Activated CD4-positive, alpha-beta memory T cell treated with anti-CD3 and anti-CD28 coated beads for 36 hours (primary cell): ENCODE results near the gene RNF213. TPM values are rescaled to one million over a fixed set of nuclear protein-coding genes. Genes with fewer than 3 reads are reported as not detected.
A peak's percentile ranks its signal among the peaks of the same experiment; 100 is the strongest.

ENCODE experiments used
- CTCF ChIA-PET: fragments of 350-600 bp; sonication (Branson Sonifier 250); formaldehyde crosslinking; loops from one replicate; lab custom pipeline; 2021; ENCODE audit warnings: antibody characterized with exemption, inconsistent platforms; lab: Charles Lee
- POLR2A ChIA-PET: fragments of 350-600 bp; sonication (Branson Sonifier 250); formaldehyde crosslinking; loops from one replicate; lab custom pipeline; 2021; ENCODE audit warnings: antibody characterized with exemption; lab: Charles Lee
- DNase-seq: peaks from one replicate; pipeline ENCODE4 v3.0.0-alpha.2; 2020
- H3K27ac Mint-ChIP-seq: one replicate; pipeline ENCODE4 v1.8.0; 2021; ENCODE audit warnings: mixed read lengths
- H3K27me3 Mint-ChIP-seq: one replicate; pipeline ENCODE4 v1.8.0; 2021; ENCODE audit warnings: mixed read lengths
- H3K36me3 Mint-ChIP-seq: one replicate; pipeline ENCODE4 v1.8.0; 2021; ENCODE audit warnings: mixed read lengths
- H3K4me1 Mint-ChIP-seq: one replicate; pipeline ENCODE4 v1.8.0; 2021; ENCODE audit warnings: low read depth, mixed read lengths
- H3K4me3 Mint-ChIP-seq: one replicate; pipeline ENCODE4 v1.8.0; 2021; ENCODE audit warnings: mild to moderate bottlenecking, mixed read lengths
- H3K9me3 Mint-ChIP-seq: one replicate; pipeline ENCODE4 v1.8.0; 2021; ENCODE audit warnings: mixed read lengths
- intact Hi-C: fragments of 100-400 bp; cut with micrococcal nuclease; formaldehyde crosslinking; loops from one replicate; pipeline ENCODE4 v1.15.1; 2023
- total RNA-seq, 2 experiments: library from RNA; stranded (reverse); gene quantifications; one replicate each; pipeline ENCODE4 v1.2.3, GENCODE V29; 2021

Gene RNF213
- total RNA-seq, 2 experiments from 2014 or later = 421 to 440 TPM

GRCh38 chr17:80245566-80246265 lies 14.9 kb upstream of the RNF213 start:
- ChIA-PET CTCF (no interaction called here), POLR2A (no interaction called here)
- no peak for DNase-seq
- Mint-ChIP-seq H3K27ac (no peak overlapping the region), H3K36me3 (peaks cover 9% of the 10 kb centered on the region), H3K4me1 (no peaks in the 10 kb centered on the region), H3K27me3 (no peaks in the 10 kb centered on the region), H3K9me3 (no peaks in the 10 kb centered on the region), H3K4me3 (no peak overlapping the region)
- intact Hi-C loops = no loop called here

GRCh38 chr17:80246266-80246681 lies 14.4 kb upstream of the RNF213 start:
- POLR2A ChIA-PET = no interaction called here
- Mint-ChIP-seq H3K27ac (no peak overlapping the region), H3K4me1 (no peaks in the 10 kb centered on the region), H3K9me3 (no peaks in the 10 kb centered on the region), H3K27me3 (no peaks in the 10 kb centered on the region), H3K4me3 (no peak overlapping the region), H3K36me3 (peaks cover 9% of the 10 kb centered on the region)
- DNase-seq = no peak
- CTCF ChIA-PET = no interaction called here
- intact Hi-C loops = no loop called here

DNA sequence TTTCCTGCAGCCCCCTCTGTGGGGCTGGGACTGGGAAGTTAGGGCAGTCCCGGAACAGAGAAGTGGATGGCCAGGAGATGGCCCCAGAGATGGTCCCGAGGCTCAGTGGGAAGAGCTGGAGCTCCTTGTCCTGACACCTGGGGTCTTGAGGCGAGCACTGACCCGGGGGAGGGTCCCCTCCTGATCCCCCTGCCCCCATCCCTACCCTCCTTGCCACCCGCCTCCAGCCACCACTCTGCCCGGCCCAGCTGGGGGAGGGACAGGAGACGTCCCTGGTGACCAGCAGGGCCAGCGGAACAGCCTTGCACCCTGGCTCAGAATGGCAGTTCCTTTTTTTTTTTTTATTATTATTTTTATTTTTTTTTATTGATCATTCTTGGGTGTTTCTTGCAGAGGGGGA lies 13.9 kb upstream of the RNF213 start:
- Mint-ChIP-seq H3K4me1 (no peaks in the 10 kb centered on the region), H3K36me3 (peaks cover 7% of the 10 kb centered on the region), H3K27me3 (no peaks in the 10 kb centered on the region), H3K4me3 (no peak overlapping the region), H3K9me3 (no peaks in the 10 kb centered on the region), H3K27ac (no peak overlapping the region)
- no peak for DNase-seq
- intact Hi-C loops = no loop called here
- ChIA-PET POLR2A (no interaction called here), CTCF (no interaction called here)

DNA sequence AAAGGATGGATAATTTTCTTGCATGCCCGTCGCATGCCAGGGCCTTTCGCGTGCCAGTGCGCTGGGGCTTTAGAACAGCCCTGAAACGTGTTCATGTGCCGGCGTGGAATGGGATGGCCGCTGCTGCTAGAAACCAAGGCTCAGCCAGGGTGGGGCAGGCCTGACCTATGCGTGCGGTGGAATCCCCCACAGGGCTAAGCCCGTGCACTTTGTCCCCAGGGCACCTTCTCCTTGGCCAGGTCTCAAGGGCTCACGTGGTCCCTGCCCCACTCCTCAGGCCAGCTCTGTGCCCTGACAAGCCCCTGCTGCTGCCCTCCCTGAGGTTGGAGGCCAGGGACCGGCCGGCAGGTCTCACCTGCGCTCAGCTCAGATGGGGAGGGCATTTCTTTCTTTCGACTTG lies 13.1 kb upstream of the RNF213 start:
- H3K36me3 Mint-ChIP-seq = peaks cover 7% of the 10 kb centered on the region
- H3K9me3 Mint-ChIP-seq = no peaks in the 10 kb centered on the region
- H3K4me1 Mint-ChIP-seq = peaks cover 6% of the 10 kb centered on the region
- no peak overlapping the region for H3K4me3 Mint-ChIP-seq
- ChIA-PET POLR2A (no interaction called here), CTCF (no interaction called here)
- H3K27ac Mint-ChIP-seq = no peak overlapping the region
- no peak for DNase-seq
- H3K27me3 Mint-ChIP-seq = no peaks in the 10 kb centered on the region
- intact Hi-C loops = no loop called here

DNA sequence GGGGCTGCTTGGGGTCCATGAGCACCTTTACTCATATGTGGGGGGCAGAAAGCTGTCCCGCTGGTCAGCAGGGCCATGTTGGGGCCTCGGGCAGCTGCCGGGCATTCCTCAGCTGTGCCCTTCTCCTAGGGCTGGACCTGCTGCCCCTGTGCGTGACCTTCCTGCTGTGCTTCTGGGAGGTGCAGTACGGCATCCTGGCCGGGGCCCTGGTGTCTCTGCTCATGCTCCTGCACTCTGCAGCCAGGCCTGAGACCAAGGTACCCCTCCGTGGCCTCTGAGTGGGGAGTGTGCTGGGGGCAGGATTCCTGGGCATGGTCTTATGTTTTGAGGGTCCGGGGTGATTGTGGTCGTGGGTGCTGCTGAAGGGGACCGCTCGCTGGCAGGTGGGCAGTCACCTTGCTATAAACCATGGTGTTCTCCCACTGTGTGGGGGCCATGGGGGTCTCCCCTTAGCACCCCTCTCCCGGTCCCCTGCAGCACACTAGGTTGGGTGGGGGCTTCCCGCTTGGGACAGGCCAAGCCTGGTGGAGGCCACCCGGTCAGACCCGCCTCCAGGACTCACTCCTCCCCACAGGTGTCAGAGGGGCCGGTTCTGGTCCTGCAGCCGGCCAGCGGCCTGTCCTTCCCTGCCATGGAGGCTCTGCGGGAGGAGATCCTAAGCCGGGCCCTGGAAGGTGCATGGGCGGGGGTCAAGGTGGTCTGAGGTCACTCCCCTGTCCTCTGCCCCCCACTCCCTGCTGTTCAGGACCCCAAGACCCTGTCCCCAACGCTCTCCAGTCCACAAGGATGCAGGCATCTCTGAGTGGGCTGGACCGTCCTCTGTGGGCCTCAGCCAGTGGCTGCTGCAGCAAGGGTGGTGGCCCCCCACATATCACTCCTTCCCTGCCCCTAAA lies 12.4 kb upstream of the RNF213 start:
- Mint-ChIP-seq H3K36me3 (peaks cover 5% of the 10 kb centered on the region), H3K4me3 (no peak overlapping the region), H3K27me3 (no peaks in the 10 kb centered on the region), H3K4me1 (peaks cover 13% of the 10 kb centered on the region), H3K9me3 (no peaks in the 10 kb centered on the region), H3K27ac (no peak overlapping the region)
- ChIA-PET POLR2A (no interaction called here), CTCF (no interaction called here)
- DNase-seq = no peak
- intact Hi-C loops = no loop called here

DNA sequence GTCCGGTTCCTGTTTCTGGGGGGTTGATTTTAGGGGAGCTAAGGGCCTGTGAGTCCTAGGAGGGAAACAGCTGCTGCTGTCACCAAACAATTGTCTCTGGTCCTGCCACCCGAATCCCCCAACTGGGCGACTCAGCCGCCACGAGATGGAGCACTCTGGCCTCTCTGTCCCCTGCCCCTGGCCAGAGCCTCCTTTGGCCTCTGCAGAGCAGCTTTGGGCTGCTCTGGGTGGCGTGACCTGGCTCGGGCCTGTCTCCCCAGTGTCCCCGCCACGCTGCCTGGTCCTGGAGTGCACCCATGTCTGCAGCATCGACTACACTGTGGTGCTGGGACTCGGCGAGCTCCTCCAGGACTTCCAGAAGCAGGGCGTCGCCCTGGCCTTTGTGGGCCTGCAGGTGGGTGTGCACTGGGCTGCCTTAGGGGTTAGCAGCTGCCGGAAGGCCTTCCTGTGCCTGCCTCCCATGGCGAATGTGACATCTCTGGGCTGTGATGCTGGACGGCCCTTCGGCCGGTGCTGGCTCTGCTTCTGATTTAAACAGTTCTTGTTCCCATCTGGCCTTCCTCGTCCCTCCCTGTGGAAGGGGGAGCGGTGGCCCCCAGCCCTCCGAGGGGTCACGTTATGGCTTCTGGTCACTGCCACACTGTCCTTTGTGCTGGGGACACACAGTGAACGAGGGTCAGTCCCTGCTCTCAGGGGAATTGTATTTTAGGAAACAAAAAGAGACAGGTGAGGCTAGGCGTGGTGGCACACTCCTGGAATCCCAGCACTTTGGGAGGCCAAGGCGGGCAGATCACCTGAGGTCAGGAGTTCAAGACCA lies 11.6 kb upstream of the RNF213 start:
- Mint-ChIP-seq H3K4me1 (peaks cover 20% of the 10 kb centered on the region), H3K27ac (no peak overlapping the region), H3K27me3 (no peaks in the 10 kb centered on the region), H3K4me3 (no peak overlapping the region), H3K36me3 (peaks cover 5% of the 10 kb centered on the region), H3K9me3 (no peaks in the 10 kb centered on the region)
- intact Hi-C loops = no loop called here
- CTCF ChIA-PET = no interaction called here
- POLR2A ChIA-PET = interaction anchor here (0.6 kb wide), 1 partner anchor 12 kb away, joined by 3 read pairs; no protein-coding TSS in a partner anchor
- no peak for DNase-seq

DNA sequence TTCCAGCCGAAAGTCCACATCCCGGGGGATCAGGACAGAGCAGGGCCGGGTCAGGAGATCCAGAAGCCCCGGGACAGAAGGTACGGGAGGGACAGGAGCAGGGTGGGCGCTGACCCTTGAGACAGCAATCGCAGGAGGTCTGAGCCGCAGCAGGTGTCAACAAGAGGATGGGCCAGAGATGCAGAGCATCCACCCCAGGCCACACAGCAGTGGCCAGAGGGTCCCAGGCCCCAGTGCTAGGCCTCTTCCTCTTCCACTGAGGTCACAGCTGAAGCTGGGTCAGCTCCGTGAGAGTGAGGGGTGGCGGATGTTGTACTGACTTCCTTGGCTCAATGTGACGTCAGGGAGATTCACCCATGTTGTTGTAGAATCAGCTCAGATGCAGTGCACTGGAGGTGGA lies 8.7 kb upstream of the RNF213 start:
- Mint-ChIP-seq H3K4me1 (peaks cover 47% of the 10 kb centered on the region), H3K27ac (no peak overlapping the region), H3K9me3 (no peaks in the 10 kb centered on the region), H3K4me3 (no peak overlapping the region), H3K36me3 (peaks cover 2% of the 10 kb centered on the region), H3K27me3 (no peaks in the 10 kb centered on the region)
- no peak for DNase-seq
- ChIA-PET POLR2A (interaction anchor here (0.6 to 0.7 kb wide), 2 partner anchors 32 to 151 kb away, joined by 3 read pairs; partner anchors contain the start of gene GAA), CTCF (interaction anchor here (0.8 to 3.4 kb wide), 5 partner anchors 11 to 169 kb away, joined by 3 to 41 read pairs (median 5); partner anchors contain the start of gene GAA)
- intact Hi-C loops = loop anchor here (2.0 to 10.0 kb wide), 2 partner anchors 151 to 843 kb away; partner anchors contain the start of gene GAA

DNA sequence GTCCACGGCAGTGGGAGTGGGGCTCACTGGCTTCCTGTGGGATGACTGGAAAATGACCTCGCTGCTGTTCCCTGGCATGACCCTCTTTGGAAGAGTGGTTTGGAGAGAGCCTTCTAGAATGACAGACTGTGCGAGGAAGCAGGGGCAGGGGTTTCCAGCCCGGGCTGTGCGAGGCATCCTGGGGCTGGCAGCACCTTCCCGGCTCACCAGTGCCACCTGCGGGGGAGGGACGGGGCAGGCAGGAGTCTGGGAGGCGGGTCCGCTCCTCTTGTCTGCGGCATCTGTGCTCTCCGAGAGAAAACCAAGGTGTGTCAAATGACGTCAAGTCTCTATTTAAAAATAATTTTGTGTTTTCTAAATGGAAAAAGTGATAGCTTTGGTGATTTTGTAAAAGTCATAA lies 7.8 kb upstream of the RNF213 start:
- no peaks in the 10 kb centered on the region for H3K9me3 Mint-ChIP-seq
- peaks cover 2% of the 10 kb centered on the region for H3K36me3 Mint-ChIP-seq
- POLR2A ChIA-PET = interaction anchor here (1.0 kb wide), 1 partner anchor 10 kb away, joined by 3 read pairs; no protein-coding TSS in a partner anchor
- peaks cover 54% of the 10 kb centered on the region for H3K4me1 Mint-ChIP-seq
- no peak overlapping the region for H3K4me3 Mint-ChIP-seq
- peak; percentile 94 for DNase-seq
- intact Hi-C loops = loop anchor here (1.0 to 10.0 kb wide), 3 partner anchors 57 to 842 kb away; partner anchors contain the start of gene GAA
- no peaks in the 10 kb centered on the region for H3K27me3 Mint-ChIP-seq
- H3K27ac Mint-ChIP-seq = peak overlapping the region; percentile 92
- CTCF ChIA-PET = interaction anchor here (0.6 to 3.4 kb wide), 10 partner anchors 11 to 151 kb away, joined by 3 to 41 read pairs (median 3); partner anchors contain the start of genes GAA, SGSH and SLC26A11

DNA sequence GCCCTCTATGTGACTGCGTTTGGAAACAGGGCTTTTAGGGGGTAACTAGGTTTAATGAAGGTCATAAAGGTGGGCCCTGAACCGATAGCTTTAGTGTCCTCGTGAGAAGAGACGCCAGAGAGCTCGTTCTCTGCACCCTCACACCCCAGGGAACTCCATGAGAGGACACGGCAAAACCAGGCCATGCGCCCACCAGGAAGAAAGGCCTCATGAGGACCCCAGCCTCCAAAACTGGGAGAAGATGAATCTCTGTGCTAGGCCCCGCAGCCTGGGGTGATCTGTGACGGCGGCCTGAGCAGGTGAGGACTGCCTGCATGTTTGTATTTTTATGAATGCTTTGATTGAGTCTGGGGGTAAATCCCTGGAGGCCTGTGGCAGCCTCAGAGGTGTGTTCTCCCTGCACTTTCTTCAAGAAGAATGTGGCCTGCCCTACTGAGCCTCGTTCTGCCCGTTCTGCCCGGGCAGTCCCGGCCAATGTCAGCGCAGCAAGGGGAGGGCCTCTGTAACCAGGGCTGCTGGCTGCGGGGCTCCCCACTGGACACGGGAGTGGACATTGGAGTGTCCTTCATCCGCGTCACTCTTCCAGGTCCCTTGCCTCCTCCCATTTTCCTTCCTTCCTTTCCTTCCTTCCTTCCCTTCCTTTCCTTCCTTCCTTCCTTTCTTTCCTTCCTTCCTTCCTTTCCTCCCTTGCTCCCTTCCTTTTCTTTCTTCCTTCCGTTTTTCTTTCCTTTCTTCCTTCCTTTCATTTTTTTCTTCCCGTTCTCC lies 6.8 kb upstream of the RNF213 start:
- no peak for DNase-seq
- intact Hi-C loops = loop anchor here (1.0 to 10.0 kb wide), 6 partner anchors 9 to 841 kb away; partner anchors contain the start of gene GAA
- CTCF ChIA-PET = interaction anchor here (0.6 to 3.4 kb wide), 10 partner anchors 10 to 152 kb away, joined by 3 to 41 read pairs (median 3); partner anchors contain the start of genes GAA, SGSH and SLC26A11
- H3K27me3 Mint-ChIP-seq = no peaks in the 10 kb centered on the region
- H3K27ac Mint-ChIP-seq = peak overlapping the region; percentile 92
- POLR2A ChIA-PET = interaction anchor here (1.0 to 1.9 kb wide), 2 partner anchors 9 to 18 kb away, joined by 3 to 4 read pairs; no protein-coding TSS in a partner anchor
- H3K4me3 Mint-ChIP-seq = peak overlapping the region; percentile 3
- no peaks in the 10 kb centered on the region for H3K9me3 Mint-ChIP-seq
- peaks cover 2% of the 10 kb centered on the region for H3K36me3 Mint-ChIP-seq
- peaks cover 63% of the 10 kb centered on the region for H3K4me1 Mint-ChIP-seq

GRCh38 chr17:80254396-80255251 lies 6.0 kb upstream of the RNF213 start:
- POLR2A ChIA-PET = interaction anchor here (0.9 to 1.9 kb wide), 2 partner anchors 11 to 17 kb away, joined by 3 to 4 read pairs; no protein-coding TSS in a partner anchor

More at GRCh38 chr17:80254396-80255251, 6.0 kb upstream of the RNF213 start:
- H3K36me3 Mint-ChIP-seq = peaks cover 2% of the 10 kb centered on the region
- H3K4me1 Mint-ChIP-seq = peaks cover 71% of the 10 kb centered on the region
- peak; percentile 86 for DNase-seq
- H3K27ac Mint-ChIP-seq = peak overlapping the region; percentile 92
- H3K4me3 Mint-ChIP-seq = peak overlapping the region; percentile 41
- no peaks in the 10 kb centered on the region for H3K27me3 Mint-ChIP-seq
- intact Hi-C loops = loop anchor here (1.0 to 10.0 kb wide), 4 partner anchors 9 to 840 kb away; no protein-coding TSS in a partner anchor
- H3K9me3 Mint-ChIP-seq = no peaks in the 10 kb centered on the region
- CTCF ChIA-PET = interaction anchor here (0.9 to 3.4 kb wide), 4 partner anchors 35 to 153 kb away, joined by 3 to 41 read pairs (median 4); partner anchors contain the start of genes GAA, SGSH and SLC26A11
